Left lobe of liver (tissue), 2 donors: ENCODE results near the gene MACF1. TPM values are rescaled to one million over a fixed set of nuclear protein-coding genes. Genes with fewer than 3 reads are reported as not detected.

Source experiments
- ATAC-seq: fragments of 200-7000 bp; cut with Tn5 transposase; one replicate; pipeline ENCODE4 v1.9.1; 2020; ENCODE audit warnings: mild to moderate bottlenecking, moderate library complexity
- DNase-seq: peaks from one replicate; pipeline ENCODE4 v3.0.0-alpha.2; 2020; ENCODE audit warnings: low spot score
- total RNA-seq: library from RNA; stranded (reverse); gene quantifications from one replicate; pipeline ENCODE4 v1.2.1, GENCODE V29; 2021
- donor health status: DM: no; HTN: no; CAD: no; lungs with moderate emphysema.
- donor health status: DM: no; HTN: yes; CAD: no.

The MACF1 gene
- total RNA-seq, 1 donor from 2014 or later, result 89.9 TPM

DNA sequence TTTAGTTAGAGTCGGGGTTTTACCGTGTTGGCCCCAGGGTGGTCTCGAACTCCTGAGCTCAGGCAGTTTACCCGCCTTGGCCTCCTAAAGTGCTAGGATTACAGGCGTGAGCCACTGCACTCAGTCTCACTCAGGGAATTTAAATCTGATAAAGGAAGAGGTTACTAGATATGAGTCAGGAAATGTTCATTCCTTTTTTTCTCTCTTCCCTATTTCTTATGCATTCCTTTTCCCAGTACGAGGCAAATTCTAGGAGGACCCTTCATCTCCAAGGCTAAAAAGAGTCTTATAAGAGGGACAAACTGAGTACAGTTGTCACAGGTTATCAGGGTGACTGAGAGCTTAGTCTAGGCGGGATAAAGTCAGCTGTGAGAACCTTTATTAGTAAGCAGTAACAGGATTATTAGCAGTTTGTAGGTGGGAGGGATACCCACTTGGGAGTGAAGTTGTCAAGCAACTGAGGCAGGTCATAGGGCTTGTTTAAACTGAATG is 9.1 kb downstream of the MACF1 start:
- DNase-seq, result no peak
- no peak for ATAC-seq

DNA sequence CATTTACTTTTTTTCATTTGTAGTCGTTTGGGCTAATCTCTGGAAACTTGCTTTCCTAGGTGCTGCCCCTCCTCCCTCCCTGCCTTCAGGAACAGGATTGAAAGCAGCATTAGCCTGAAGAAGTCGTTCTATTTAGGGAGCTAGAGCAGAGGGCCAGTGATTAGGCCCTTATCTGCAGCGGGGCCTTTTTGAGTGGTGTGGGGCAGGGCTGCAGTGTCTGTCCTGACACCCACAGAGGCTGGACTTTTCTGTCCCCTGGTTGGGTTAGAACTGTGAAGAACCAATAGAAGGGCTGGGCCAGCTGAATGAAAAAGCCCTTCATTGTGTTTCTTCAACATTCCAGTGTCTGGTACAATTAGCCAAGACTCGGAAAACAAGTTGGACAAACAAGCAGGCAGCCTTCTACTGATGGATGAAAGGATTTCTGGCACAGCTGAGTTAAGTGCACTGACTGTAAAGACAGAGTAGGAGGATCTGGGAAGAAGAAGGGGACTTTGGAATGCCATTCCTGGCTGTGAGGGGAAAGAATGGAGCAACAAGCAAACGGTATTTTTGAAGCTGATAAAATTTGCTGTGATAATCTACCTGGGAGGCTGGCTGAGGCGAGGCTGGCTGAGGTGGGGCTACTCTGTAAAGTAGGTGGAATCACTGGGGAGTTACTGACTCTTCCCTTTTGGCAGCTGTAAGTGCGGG is 9.7 kb downstream of the MACF1 start:
- ATAC-seq (peak; percentile 52), DNase-seq (no peak)

GRCh38 chr1:39214714-39214997 is 10.2 kb downstream of the MACF1 start:
- DNase-seq (no peak), ATAC-seq (peak; percentile 34)

DNA sequence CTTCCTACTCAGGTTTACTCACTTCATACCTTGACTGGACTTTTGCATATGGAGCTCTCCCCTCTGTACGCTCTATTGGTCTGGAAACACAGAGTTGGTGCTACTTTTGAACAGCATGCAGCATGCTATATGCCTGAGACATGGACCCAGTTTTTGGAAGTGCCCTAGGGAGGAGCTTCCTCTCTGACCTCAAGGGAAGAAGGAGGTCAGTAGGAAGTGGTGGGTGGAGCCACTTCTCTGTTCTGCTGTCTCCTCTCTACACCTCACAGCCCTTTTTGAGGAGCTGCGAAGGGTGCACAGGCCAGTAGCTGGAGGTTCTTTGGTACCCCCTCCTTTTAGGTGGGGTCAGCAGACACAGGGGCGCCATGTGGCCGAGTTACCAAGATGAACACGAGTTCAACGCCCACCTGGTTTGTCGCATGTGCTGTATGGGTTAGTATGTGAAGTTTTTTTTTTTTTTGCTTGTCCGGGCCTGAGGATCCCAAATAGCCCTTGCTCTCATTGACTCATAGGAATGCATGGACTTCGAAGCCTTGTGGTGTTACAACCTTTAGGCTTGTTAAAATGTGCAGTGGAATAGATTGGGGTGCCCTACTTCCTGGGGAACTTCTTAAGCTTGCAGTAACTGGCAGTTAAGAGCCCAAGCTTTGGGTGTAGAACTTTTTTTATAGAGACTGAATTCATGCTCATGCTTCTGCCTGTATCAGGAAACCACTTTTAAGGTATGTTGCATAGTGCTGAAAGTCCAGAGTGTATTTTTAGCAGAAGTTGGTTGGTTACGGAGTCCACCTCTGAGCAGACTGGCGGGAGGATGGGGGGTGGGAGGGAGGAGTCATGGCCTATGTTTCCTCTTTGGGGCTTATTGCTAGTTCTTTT is 10.7 kb downstream of the MACF1 start:
- DNase-seq, result no peak
- ATAC-seq, result peak; percentile 68

GRCh38 chr1:39216771-39217170 is 12.3 kb downstream of the MACF1 start:
- DNase-seq, result no peak
- no peak for ATAC-seq

DNA sequence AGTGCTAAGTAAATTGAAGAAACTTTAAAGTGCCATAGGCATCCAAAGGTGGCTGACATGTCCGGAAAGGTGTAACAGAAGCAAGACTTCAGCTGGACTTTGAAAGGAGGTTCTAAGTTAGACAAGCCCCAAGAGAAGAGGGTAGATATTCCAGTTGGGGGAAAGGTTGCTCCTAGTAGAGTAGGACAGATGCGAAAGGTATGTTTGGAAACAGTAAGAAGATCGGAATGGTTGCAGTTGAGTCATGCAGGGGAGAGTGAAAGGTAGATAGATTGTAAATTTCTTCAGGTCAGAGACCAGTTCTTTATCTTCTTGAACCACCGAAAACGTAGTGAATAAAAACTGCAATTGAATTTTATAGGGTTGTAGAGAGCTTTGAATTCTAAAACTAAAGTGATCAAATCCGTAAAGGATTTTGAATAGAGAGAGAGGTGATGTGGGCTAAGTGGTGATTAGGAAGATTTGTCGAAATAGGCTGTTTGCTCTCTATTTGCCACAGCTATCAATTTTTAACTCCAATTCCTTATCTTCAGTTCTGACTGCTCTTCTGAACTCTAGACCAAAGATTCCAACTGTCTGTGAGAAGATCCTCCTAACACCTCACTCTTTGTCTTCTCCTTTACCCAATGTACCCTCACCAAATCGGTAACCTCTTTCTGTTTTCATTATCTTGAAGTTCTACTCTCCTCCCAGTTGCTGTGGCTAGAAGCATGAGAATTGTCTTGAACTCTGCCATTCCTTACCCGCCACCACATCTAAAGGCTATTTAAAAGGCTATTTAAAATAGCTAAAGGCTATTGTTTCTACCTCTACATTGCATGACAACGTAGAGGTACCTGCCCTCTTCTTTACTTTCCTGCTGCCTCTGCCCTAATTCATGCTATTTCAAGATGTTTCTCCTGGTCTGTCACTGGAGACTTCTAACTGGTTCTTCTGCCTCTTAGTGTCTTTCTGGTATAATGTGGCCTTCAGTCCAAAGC is 16.7 kb downstream of the MACF1 start:
- no peak for DNase-seq
- peak; percentile 69 for ATAC-seq

DNA sequence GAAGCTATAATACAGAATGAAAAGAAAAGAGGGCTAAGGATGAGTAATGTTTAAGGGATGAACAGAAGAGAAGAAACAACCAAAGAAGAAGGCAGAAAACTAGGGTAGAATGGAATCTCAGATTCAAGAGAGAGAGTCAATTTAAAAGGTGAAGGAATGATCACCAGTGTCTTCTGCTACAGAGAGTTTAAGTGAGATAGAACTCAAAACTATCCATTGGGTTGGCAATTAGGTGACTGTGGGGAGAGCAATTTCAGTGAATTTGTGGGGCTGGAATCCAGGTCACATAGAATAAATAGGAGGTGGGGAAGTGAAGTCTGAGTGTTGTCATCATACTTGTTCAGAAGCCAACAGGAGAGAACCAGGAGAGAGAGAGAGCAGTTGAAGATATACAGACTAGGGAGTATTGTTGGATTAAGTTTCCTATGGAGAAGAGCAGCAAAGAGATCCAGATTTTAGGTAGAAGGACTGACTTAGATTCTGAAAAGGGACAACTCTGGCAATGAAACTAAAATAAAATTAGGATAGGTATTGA is 19.9 kb downstream of the MACF1 start:
- peak; percentile 55 for ATAC-seq
- no peak for DNase-seq

DNA sequence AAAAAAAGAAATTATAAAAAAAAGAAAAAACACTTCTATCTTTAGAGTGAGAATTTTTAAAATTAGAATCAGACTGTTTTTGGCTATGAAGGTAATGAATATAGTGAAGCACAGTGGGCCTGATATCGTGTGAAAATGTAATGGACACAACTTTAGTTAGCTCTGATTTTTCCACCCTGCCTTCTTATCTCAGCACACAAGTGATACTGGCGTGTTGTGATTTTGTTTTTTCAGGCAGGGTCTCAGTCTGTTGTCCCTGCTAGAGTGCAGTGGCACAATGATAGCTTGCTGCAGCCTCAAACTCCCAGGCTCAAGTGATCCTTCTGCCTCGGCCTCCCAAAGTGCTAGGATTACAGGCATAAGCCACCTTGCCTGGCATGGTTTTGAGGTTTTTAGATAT is 22.3 kb downstream of the MACF1 start:
- no peak for ATAC-seq

GRCh38 chr1:39228252-39228651 is 23.8 kb downstream of the MACF1 start:
- no peak for ATAC-seq
- no peak for DNase-seq

More for the DNA sequence above, 22.3 kb downstream of the MACF1 start:
- DNase-seq, result no peak

- ATAC-seq (no peak), DNase-seq (no peak)
Measured at GRCh38 chr1:39229504-39229903, 25.0 kb downstream of the MACF1 start.

GRCh38 chr1:39230261-39231190 is 26.0 kb downstream of the MACF1 start:
- ATAC-seq, result peak; percentile 50
- no peak for DNase-seq

- ATAC-seq, result no peak
- no peak for DNase-seq
Measured at GRCh38 chr1:39236971-39237370, 32.5 kb downstream of the MACF1 start.

DNA sequence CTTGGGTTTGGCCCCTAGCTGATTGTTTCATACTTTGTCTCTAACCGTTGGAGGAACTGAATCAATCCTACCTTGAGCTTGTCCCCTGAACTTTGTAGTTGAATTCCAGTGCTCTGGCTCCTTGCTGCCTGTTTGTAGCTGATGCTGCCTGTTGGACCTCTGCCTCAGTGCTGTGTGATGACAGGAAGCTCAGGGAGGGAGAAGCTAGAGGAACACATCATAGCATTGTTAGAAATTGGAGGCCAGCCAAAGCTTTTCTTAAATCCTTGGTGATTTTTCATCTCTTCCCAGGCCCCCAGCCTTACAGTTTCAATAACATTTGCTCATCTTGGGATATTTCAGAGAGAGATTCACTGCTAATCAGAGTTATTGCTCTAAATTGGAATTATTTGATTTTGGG is 34.0 kb downstream of the MACF1 start:
- ATAC-seq, result peak; percentile 39
- no peak for DNase-seq

DNA sequence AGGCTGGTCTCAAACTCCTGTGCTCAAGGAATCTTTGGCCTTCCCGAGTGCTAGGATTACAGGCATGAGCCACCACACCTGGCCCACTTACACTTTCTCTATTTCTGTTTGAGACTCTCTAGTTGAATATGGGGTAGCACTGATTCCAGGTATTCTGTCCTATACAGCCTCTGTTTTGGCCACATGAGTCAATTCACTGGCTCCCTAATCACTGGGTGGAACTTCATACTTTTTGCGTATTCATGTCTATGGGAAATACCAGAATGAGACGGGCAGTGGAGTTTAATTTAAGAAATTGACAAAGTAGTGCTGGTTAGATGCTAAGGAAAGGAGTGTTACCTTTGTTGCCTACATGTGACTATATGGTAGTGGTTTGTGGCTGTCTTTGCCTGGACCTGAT is 35.5 kb downstream of the MACF1 start:
- ATAC-seq (no peak), DNase-seq (no peak)

- ATAC-seq, result no peak
Measured at GRCh38 chr1:39243302-39243701, 38.8 kb downstream of the MACF1 start.

GRCh38 chr1:39250460-39251240 is 46.2 kb downstream of the MACF1 start:
- DNase-seq, result no peak
- no peak for ATAC-seq

More at GRCh38 chr1:39243302-39243701, 38.8 kb downstream of the MACF1 start:
- no peak for DNase-seq

GRCh38 chr1:39255222-39255621 is 50.7 kb downstream of the MACF1 start:
- no peak for ATAC-seq

DNA sequence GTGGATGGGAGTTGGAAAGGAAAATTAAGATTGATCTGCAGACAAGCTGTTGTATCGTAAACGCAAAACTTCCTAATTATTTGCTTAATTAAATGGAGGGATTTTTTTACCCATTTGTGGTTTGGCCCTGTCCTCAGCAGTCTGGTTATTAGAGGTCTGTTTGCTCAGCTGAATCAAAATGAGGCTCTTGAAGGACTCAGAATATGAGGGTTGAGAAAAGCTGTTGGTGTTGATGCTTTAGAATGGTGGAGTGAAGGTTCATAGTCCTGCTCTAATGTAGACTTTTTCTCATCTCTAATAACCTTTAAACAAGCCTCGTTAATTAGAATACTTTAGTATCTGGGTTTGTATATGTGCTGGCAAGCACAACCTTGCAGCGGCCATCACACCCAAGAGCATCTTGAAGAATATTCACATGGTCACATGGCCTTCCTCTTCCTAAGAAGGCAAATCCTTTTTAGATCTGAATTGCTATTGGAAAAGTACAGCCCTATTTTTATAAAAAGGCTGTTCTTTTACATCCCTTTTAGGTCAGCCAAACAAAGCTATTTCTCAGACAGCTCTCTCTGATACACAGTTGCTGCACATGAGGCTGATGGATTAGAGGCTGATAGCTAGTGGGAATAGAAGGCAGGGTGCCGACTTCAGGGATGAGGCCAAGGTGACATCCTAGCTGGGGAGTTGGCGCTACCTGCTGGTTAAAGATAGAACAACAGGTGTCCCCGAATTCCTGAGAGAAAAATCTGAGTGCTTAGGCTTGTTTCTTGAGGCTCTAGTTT is 53.8 kb downstream of the MACF1 start:
- peak; percentile 65 for DNase-seq
- peak; percentile 98 for ATAC-seq

More at GRCh38 chr1:39255222-39255621, 50.7 kb downstream of the MACF1 start:
- DNase-seq, result no peak
